NCI-H2227 (cell line): ENCODE results near the gene OR9Q1.

Experiments used
- DNase-seq: peaks from one replicate; lab custom pipeline; 2025; ENCODE audit not compliant: unreplicated experiment; lab: John Stamatoyannopoulos, UW

The OR9Q1 gene

DNA sequence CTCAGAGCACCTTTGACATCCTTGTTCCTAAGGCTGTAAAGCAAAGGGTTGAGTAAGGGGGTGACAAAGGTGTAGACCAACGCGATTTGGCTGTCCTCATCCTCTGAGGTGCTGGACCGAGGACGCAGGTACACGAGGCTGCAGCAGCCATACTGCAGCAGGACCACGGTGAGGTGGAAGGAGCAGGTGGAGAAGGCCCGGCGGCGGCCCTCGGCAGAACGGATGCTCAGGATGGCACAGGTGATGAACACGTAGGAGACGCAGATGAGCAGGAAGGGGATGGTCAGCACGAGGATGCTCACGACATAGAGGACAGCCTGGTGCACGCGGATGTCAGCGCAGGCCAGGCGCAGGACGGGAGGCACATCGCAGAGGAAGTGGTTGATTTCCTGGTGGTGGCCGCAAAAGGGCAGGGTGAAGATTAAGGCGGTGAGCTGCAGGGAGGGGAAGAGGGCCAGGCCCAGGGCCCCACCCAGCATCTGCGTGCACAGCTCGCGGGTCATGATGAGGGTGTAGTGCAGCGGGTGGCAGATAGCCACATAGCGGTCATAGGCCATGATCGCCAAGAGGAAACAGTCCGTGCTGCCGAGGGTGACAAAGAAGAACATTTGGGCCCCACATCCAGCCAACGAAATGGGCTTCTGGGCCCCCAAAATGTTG, 204.4 kb downstream of the OR9Q1 start:
- DNase-seq, result no peak
